HG02571 (cell line): ENCODE data around the gene GPC6.

Source experiments
- ATAC-seq: cut with Tn5 transposase; IDR thresholded peaks from one replicate; pipeline ENCODE4 v1.9.1; 2021; ENCODE audit warnings: mild to moderate bottlenecking, moderate library complexity; ENCODE audit not compliant: unreplicated experiment

Gene GPC6

GRCh38 chr13:94139393-94139995 lies 912.9 kb downstream of the GPC6 start:
- ATAC-seq, result no peak

- ATAC-seq, result no peak
Observed at GRCh38 chr13:94140027-94140426, 913.4 kb downstream of the GPC6 start.

DNA sequence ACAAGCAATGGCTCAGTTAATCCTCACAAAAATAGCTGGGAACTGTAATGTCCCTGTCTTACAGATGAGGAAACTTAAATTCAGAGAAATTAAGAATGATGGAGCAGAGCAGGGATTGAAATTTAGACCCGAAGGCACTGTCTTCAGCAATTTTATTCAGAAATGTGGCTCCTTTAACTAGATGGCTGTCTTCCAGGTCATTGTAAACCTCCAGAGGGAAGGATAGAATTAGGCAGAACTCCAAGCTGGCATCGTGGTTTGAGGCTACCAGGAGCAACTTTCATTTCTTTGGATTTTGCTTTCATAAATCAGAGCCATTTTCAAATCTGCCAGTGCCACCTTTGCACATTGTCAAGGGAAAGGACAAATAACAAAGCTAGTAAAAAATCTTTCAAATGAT lies 913.9 kb downstream of the GPC6 start:
- no peak for ATAC-seq

DNA sequence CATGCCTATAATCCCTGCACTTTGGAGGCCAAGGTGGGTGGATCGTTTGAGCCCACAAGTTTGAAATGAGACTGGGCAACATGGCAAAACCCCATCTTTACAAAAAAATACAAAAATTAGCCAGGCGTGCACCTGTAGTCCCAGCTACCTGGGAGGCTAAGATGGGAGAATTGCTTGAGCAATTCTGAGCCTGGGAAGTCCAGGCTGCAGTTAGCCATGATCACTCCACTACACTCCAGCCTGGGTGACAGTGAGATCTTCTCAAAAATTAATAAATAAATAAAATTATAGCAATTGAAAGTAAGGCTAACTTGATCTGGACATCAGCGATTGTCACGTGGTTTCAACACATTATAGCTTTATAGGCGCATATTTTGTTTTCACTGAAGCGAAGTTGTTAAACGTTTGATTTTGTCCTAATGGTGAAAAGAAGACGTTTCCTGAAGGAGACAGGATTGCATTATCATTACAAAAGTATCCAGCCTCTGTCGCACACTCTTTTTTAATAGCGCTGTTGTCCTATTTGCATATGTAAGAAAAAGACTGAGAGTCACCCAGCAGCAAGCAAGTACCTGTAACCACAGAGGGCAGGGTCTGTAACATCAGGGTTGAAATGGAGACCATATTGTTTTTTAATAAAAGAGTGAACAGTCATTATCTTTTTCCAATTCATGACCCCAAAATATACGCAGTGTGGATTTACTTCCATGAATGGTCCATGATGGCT lies 917.2 kb downstream of the GPC6 start:
- no peak for ATAC-seq

- ATAC-seq, result no peak
Observed at GRCh38 chr13:94145966-94146365, 919.4 kb downstream of the GPC6 start.

DNA sequence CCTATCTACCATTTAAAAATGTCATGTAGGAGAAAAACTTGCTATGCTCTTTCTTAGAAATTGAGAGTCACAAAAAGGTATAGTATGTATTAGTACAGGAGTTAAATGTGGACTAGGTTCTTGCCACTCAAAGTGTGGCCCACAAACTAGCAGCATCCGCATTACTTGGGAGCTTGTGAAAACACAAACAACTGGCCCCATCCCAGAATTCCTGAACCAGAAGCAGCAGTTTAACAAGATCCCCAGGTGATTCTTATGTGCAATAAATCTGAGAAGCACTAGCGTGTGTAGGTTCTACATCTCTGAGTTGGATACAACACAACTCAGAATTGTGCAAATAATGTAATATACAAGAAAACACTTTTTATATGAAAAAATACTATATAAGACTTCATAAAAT lies 927.0 kb downstream of the GPC6 start:
- ATAC-seq, result no peak

GRCh38 chr13:94154367-94154766 lies 927.8 kb downstream of the GPC6 start:
- no peak for ATAC-seq

DNA sequence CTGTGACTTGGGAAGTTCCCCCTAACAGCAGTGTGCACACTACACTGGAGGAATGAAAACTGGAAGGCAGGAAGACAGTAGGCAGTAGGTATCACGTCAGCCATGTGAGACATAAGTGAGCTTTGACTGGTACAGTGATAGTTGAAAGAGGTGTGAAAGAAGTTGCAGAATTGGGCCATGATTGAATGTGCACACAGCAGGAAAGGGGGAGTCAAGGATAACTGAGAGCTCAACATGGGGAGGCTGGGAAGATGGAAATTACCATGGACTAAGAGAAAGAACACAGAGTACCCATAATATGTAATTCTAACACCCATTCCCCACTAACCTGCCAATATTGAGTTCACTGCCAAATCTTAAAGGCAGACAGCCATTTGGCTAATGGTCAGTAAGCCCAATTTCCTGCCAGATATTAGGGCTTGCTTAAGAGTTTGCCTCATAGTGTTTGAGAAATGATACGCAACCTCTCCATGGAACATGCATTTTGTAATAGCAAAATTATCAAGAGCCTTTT lies 931.2 kb downstream of the GPC6 start:
- no peak for ATAC-seq

DNA sequence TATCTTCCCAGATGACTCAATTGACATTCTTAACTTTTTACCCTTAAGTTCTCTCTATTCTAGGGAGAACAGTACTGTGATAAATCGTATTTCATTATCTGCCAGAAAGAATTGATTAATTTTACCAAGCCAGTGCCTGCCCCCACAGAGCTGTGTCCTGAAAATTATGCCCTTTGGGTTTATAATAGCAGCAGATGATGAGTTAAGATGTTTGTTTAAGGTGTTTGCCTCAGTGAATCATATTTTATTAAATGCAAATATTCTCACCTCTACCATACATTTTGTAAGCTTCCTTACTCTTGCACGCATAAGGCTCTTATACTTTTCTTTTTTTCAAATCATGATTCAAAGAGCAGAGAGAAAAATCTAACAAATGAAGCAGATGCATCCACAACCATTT lies 934.3 kb downstream of the GPC6 start:
- no peak for ATAC-seq

GRCh38 chr13:94162289-94162688 lies 935.7 kb downstream of the GPC6 start:
- no peak for ATAC-seq

DNA sequence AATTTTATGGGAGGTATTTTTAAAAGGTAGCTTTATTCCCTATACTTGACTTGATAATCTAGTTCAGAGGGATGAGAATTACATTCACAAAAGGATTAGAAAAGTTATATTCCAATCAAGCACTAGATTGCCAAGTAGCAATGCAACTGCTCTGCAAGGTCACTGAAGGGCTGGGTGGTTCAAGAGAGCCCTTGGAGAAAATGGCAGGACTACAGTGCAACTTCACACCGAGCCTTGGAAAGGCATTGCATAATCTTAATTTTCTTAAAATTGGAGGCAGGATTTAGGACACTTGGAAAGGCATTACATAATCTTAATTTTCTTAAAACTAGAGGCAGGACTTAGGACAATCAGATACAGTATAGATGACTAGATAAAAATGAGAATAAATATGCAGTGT lies 936.9 kb downstream of the GPC6 start:
- ATAC-seq, result no peak

DNA sequence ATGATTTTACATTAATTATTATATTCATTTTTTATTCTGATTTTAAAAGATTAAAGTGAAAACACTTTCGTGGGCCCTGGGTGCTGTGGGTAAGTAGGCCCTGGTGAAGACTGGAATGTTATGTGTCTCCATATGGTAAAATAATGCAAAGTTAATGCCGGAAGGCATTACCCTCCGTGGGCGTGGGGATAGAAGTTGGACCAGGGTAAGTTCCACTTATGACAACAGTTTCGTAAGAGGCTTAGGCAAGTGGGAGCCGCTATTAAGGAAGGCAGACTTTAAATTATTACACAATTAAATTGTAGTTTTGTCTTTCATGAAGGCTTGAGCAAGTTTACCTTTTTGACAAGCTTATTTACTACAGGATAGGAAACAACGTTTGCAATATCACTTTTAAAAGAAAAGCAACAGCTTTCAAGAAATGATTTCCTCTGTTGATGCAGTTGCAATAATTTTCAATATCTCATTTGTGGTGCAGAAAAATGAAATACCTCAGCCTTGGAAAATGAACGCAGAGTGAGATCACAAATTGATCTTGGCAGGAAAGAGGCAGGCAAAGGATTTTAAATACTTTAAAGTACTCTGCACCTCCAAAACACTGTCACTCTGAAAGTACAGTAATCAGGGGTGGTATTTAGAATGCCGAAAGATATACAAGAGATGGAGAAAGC lies 942.3 kb downstream of the GPC6 start:
- no peak for ATAC-seq

DNA sequence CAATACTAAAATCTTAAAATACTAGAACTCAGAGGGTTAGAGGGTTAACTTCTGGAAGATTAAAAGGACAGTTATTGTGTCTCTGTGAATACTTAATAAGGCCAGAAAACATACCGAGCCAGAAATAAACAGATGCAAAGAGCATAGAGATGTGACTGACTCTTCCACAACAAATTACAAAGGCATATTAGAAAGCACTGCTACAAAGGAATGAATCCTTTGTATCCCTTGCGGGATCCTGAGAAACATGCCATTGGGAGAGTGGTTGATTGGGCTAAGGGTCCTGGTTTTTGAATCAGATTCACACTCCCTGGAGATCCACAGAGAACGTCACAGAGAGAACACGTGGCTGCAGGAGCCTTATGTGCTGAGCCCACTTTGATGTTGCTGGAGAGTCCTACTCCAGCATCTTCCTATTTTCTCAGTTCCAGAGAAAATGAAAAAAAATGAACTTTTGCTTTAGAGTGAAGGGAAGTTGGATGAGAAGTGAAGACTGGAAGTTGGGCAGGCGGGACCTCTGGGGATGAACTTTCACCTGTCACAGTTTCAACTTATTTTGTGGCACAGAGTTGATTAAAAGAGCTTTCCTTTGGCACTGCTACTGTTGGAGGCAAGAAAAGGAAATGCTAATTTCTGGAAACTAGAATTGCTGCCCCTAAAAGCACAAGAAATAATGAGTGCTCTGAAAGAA lies 943.0 kb downstream of the GPC6 start:
- ATAC-seq, result no peak

- no peak for ATAC-seq
Observed at GRCh38 chr13:94170145-94170571, 943.6 kb downstream of the GPC6 start.

GRCh38 chr13:94172416-94172815 lies 945.8 kb downstream of the GPC6 start:
- no peak for ATAC-seq

- no peak for ATAC-seq
Observed at GRCh38 chr13:94173312-94173854, 946.8 kb downstream of the GPC6 start.

DNA sequence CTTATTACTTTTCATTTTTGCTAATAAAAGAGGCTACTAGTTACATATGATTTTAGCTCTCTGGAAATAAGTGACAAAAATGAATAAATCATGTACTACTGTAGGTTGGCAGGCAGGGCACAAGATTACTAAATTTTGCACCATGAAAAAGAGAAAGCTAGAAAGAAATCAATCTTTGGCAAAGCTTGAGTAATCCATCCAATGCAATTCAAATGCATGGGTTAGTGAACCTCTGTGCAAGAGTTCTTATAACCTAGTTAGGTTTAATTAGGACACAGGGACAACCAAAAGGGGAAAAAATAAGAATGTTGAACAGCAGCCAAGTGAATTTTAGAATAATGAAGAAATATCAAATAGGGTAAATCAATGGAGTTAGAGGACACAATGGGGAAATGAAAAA lies 947.4 kb downstream of the GPC6 start:
- ATAC-seq, result no peak

DNA sequence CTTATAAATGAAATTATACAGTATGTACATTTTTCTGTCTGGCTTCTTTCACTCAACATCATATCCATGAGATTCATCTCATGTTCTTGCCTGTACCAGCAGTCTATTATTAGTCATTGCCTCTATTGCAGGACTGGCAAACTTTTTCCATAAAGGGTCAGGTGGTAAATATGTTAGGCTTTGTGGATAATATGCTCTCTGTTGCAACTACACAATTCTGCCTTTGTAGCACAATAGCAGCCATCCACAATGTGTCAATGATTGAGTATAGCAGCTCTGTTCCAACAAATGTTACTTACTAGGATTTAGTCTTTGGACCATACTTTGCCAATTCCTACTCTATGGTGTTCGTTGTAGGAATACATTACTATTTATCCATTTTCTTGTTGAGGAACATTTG lies 948.5 kb downstream of the GPC6 start:
- no peak for ATAC-seq

GRCh38 chr13:94176561-94176960 lies 950.0 kb downstream of the GPC6 start:
- no peak for ATAC-seq

- no peak for ATAC-seq
Observed at GRCh38 chr13:94177041-94177440, 950.4 kb downstream of the GPC6 start.

DNA sequence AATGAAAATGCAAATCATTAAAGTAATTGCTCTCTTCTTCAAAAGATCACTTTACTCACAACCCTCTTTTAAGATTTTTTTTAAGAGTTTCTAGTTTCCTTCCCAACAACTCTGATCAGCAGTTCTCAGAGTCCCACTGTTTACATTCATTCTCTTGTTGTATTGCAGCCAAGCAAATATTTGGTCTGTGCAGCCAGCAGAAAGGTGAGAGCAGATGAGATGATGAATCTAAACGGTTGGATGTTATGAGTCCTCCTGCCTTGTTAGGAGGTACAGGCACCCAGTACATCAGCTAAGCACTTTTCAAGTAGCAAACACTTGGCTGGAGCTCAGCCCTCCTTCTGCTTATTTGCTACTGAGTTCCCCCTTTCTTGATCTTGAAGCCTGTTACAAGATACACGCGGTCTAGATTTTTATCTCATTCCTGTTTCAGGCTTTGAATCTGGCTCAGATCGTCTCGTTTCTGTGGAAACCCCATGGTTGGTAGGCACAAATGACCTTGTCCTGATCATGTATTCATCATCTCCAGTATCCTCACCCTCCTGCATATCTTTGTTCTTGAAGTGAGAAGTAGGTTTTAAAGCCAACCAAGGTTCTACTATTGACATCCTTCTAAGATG lies 952.1 kb downstream of the GPC6 start:
- ATAC-seq, result no peak
